ENCODE results near the gene ADAMTS20. TPM values are rescaled to one million over a fixed set of nuclear protein-coding genes. Genes with fewer than 3 reads are reported as not detected.

ADAMTS20 gene
- total RNA-seq, 1 donor from 2014 or later = not detected

GRCh38 chr12:43315961-43316360 lies 236.0 kb downstream of the ADAMTS20 start:
- DNase-seq (ENCODE audit: low read depth in 2 of 2) = no peak

GRCh38 chr12:43312991-43313505 lies 239.0 kb downstream of the ADAMTS20 start:
- no peak for DNase-seq (ENCODE audit: low read depth in 2 of 2)

GRCh38 chr12:43310596-43310995 lies 241.4 kb downstream of the ADAMTS20 start:
- DNase-seq (ENCODE audit: low read depth in 2 of 2) = no peak

- no peak for DNase-seq (ENCODE audit: low read depth in 2 of 2)
Observed at GRCh38 chr12:43309959-43310358, 242.0 kb downstream of the ADAMTS20 start.

- DNase-seq (ENCODE audit: low read depth in 2 of 2) = no peak
Observed at GRCh38 chr12:43308776-43309175, 243.2 kb downstream of the ADAMTS20 start.

- no peak for DNase-seq (ENCODE audit: low read depth in 2 of 2)
Observed at GRCh38 chr12:43307126-43307525, 244.9 kb downstream of the ADAMTS20 start.

GRCh38 chr12:43306066-43306465 lies 245.9 kb downstream of the ADAMTS20 start:
- DNase-seq (ENCODE audit: low read depth in 2 of 2) = peak; percentile 6 to 63

- DNase-seq (ENCODE audit: low read depth in 2 of 2) = no peak
Observed at GRCh38 chr12:43305065-43305464, 246.9 kb downstream of the ADAMTS20 start.

Other genes starting within 250 kb of the ADAMTS20 start
- gene PUS7L, start 206.6 kb upstream of the ADAMTS20 start, total RNA-seq = 5.6 and 8.9 TPM in 2 replicates
- gene IRAK4, start 206.7 kb upstream of the ADAMTS20 start, total RNA-seq = 11.7 and 14.3 TPM in 2 replicates

Measured in dermis microvascular lymphatic vessel endothelial cell (primary cell).